ENCODE measurements around the gene AZIN2. TPM values are rescaled to one million over a fixed set of nuclear protein-coding genes. Genes with fewer than 3 reads are reported as not detected.

The AZIN2 gene
- total and polyA plus RNA-seq, 2 of the 8 experiments (the other 6 are each of a cell fraction or from before 2014, with no cell fraction given) = 0.22 to 0.91 TPM

DNA sequence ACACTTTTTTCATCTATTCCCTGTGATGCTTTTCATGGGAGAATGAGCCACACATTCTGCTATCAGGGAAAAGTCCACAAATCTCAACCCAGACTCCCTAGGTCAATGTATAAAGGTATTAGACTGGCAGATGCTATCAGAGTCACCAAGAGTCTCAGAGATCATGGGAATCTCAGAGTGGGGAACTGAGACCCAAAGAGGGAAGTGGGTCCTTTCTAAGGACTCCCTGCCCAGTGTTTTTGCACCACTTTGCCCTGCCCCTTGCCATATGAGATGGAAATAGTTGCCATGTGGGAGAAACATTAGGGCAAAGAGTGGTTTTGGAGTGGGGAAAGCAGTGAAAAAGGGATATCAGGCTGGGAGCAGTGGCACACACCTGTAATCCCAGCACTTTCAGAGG lies 19.1 kb upstream of the AZIN2 start:
- H2BK5ac ChIP-seq (ENCODE audit: low read depth, low read length) = no peak overlapping the region
- H2BK15ac ChIP-seq (ENCODE audit: low read length) = no peak overlapping the region
- H3K4me1 ChIP-seq (replicated peaks in 1 of 4; ENCODE audit: control insufficient read depth in 3 of 4, insufficient read depth in 4 of 4, low read length in 3 of 4) = no peaks in the 10 kb centered on the region
- H4K91ac ChIP-seq (replicated peaks; ENCODE audit: insufficient read length, low read length) = no peak overlapping the region
- H3K36me3 ChIP-seq (ENCODE audit: control insufficient read depth in 2 of 4, insufficient read depth in 4 of 4, low read length in 3 of 4) = no peaks in the 10 kb centered on the region; a peak in 1 of 8 replicates
- no peaks in the 10 kb centered on the region for H3K79me2 ChIP-seq (ENCODE audit: control insufficient read depth in 1 of 2, insufficient read depth in 2 of 2, low read length in 2 of 2)
- no peak for DNase-seq (ENCODE audit: low read depth in 1 of 2, low spot score in 2 of 2)
- no peak overlapping the region for H3K23ac ChIP-seq (ENCODE audit: insufficient read length)
- no peak overlapping the region for H3K4me2 ChIP-seq (ENCODE audit: insufficient read depth in 1 of 2, low read depth in 2 of 2, low read length in 2 of 2)
- H2BK12ac ChIP-seq (ENCODE audit: low read depth, low read length) = no peak overlapping the region
- no peak overlapping the region for H3K4me3 ChIP-seq (ENCODE audit: extremely low read depth in 1 of 4, insufficient read depth in 2 of 4, low read depth in 3 of 4, low read length in 4 of 4)
- H3K14ac ChIP-seq (ENCODE audit: insufficient read length) = no peak overlapping the region
- no peaks in the 10 kb centered on the region for H4K20me1 ChIP-seq (replicated peaks in 1 of 2; ENCODE audit: control insufficient read depth in 1 of 2, insufficient read depth in 2 of 2, low read length in 2 of 2)
- no peak overlapping the region for H3K4ac ChIP-seq (replicated peaks; ENCODE audit: insufficient read length, low read depth, low read length)
- H4K8ac ChIP-seq (ENCODE audit: extremely low read depth, insufficient read depth, low read length) = no peak overlapping the region
- no peaks in the 10 kb centered on the region; a peak in 1 of 7 replicates for H3K27me3 ChIP-seq (replicated peaks in 1 of 4; ENCODE audit: control insufficient read depth in 3 of 4, extremely low read depth in 1 of 4, insufficient read depth in 3 of 4, low read length in 3 of 4)
- H2BK20ac ChIP-seq (ENCODE audit: low read length) = no peak overlapping the region
- FAIRE-seq = no peak
- no peak for TF ChIP-seq SIRT6 (IDR thresholded peaks at IDR 0.05; ENCODE audit: low read length)
- TF ChIP-seq PHF8 (conservative IDR thresholded peaks at IDR 0.05; ENCODE audit: low read depth, low read length) = no peak
- no peak for TF ChIP-seq POLR2A (IDR thresholded peaks at IDR 0.05; ENCODE audit: control extremely low read depth in 1 of 2, low read depth in 2 of 2, low read length in 2 of 2)
- no peak for TF ChIP-seq RXRA (IDR thresholded peaks at IDR 0.05; ENCODE audit: insufficient read depth, low read depth, low read length)
- TF ChIP-seq, protein P1, sequence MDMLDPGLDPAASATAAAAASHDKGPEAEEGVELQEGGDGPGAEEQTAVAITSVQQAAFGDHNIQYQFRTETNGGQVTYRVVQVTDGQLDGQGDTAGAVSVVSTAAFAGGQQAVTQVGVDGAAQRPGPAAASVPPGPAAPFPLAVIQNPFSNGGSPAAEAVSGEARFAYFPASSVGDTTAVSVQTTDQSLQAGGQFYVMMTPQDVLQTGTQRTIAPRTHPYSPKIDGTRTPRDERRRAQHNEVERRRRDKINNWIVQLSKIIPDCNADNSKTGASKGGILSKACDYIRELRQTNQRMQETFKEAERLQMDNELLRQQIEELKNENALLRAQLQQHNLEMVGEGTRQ (IDR thresholded peaks at IDR 0.05; ENCODE audit: low read length) = no peak
- no peak for TF ChIP-seq CBX8 (IDR thresholded peaks at IDR 0.05; ENCODE audit: borderline replicate concordance, low read depth, low read length)
- no peak for TF ChIP-seq KDM4A (IDR thresholded peaks at IDR 0.05; ENCODE audit: low read depth, low read length, severe bottlenecking)
- no peak for TF ChIP-seq CREB1 (IDR thresholded peaks at IDR 0.05)
- TF ChIP-seq KDM1A (IDR thresholded peaks at IDR 0.05; ENCODE audit: borderline replicate concordance, low read length) = no peak
- TF ChIP-seq TEAD4 (IDR thresholded peaks at IDR 0.05; ENCODE audit: low read depth, low read length) = no peak
- H3K18ac ChIP-seq (ENCODE audit: extremely low read depth, low read length) = no peak overlapping the region
- H3K27ac ChIP-seq (ENCODE audit: low read depth, low read length) = no peak overlapping the region
- H3K9me3 ChIP-seq (ENCODE audit: insufficient read depth in 2 of 2, low read depth in 1 of 2, low read length in 1 of 2) = peaks cover 32 to 42% of the 10 kb centered on the region in 2 experiments
- CTCF ChIA-PET (ENCODE audit: partially characterized antibody) = interaction anchor here (1.0 to 1.5 kb wide), 2 partner anchors 22 to 70 kb away, joined by 4 to 5 read pairs; no protein-coding TSS in a partner anchor
- no peaks in the 10 kb centered on the region for H3K23me2 ChIP-seq (ENCODE audit: low read depth, low read length)
- POLR2A ChIA-PET (ENCODE audit: partially characterized antibody) = no interaction called here
- H4K5ac ChIP-seq (ENCODE audit: insufficient read length, low read depth, low read length) = no peak overlapping the region
- no peak overlapping the region for H3K9ac ChIP-seq (replicated peaks in 1 of 4; ENCODE audit: extremely low read depth in 1 of 4, low read depth in 3 of 4, low read length in 3 of 4)
- no peak overlapping the region for H3K56ac ChIP-seq (replicated peaks; ENCODE audit: insufficient read length, low read depth, low read length)
- H3K79me1 ChIP-seq (ENCODE audit: low read depth, low read length) = no peaks in the 10 kb centered on the region
- no peak overlapping the region for H2AFZ ChIP-seq (ENCODE audit: low read length)
- H2BK120ac ChIP-seq (replicated peaks; ENCODE audit: low read depth, low read length) = no peak overlapping the region
- H2AK5ac ChIP-seq (ENCODE audit: low read depth, low read length) = no peak overlapping the region

All from H1 (cell line).